ENCODE data around the gene TBCK.

Gene TBCK

DNA sequence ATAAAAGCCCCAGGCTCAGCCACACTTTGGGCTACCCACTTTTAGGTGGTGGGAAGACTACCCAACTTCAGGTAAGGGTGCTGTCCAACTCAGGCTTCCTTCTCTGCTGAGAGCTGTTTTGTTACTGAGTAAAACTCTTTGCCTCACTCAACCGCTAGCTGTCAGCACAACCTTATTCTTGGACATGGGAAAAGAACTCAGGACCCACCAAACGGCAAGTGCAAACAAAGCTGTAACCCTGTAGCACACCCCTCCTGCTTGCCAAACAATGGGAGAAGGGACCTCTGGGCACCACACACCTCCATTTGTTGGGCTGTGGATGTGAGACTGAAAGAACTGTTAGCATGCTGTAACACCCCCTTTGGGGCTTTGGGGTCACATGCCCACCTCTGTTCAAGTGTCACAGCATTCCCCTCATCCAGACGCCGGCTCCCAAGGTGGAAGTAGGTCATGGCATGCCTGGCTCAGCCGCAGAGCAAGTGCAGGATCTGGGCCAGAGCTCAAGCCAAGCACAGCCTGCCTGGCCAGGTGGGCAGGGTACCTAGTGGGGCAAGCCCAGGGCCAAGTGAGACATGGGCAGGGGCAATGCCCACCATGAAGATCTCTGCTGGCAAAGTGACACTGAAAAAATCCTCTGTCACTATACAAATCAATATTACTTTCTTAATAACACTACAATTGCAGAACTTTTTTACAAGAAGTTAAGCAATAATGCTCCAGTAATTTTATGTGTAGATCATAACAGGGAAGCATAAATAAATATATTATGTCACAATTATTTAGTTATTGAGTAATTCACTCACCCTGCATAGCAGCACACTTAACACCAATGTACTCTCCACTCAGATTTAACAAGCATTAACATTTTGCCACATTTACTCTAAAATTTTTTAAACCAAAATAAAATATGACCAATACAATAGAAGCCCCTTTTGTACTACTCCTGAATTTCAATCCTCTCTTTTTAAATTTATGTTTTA is 107.2 kb downstream of the TBCK start:
- ChIA-PET POLR2A (no interaction called here), CTCF (no interaction called here)
- H3K4me1 ChIP-seq (ENCODE audit: control extremely low read depth in 1 of 4, control insufficient read depth in 4 of 4, insufficient read depth in 4 of 4, low read length in 3 of 4): no peaks in the 10 kb centered on the region
- no peak overlapping the region for H3K27ac ChIP-seq (ENCODE audit: insufficient read depth in 1 of 2, low read depth in 1 of 2, low read length in 2 of 2, poor library complexity in 1 of 2, severe bottlenecking in 2 of 2)
- no peak for DNase-seq
- no peaks in the 10 kb centered on the region for H3K27me3 ChIP-seq (replicated peaks in 2 of 5; ENCODE audit: control insufficient read depth in 4 of 5, insufficient read depth in 5 of 5, low read length in 4 of 5)
- H3K36me3 ChIP-seq (ENCODE audit: control insufficient read depth in 4 of 4, insufficient read depth in 4 of 4, low read length in 3 of 4): peaks cover 4 to 11% (median 8%) of the 10 kb centered on the region in 4 experiments
- 95% methylated on average over 4 of the region's 5 CpGs for WGBS (ENCODE audit: insufficient coverage)
- no peak overlapping the region for H3K4me3 ChIP-seq (ENCODE audit: control insufficient read depth in 1 of 7, extremely low read depth in 1 of 7, insufficient read depth in 4 of 7, low read depth in 2 of 7, low read length in 6 of 7)
- H3K9me3 ChIP-seq (ENCODE audit: control extremely low read depth in 1 of 5, control insufficient read depth in 4 of 5, insufficient read depth in 2 of 5, low read depth in 1 of 5, low read length in 4 of 5): peaks cover 0 to 5% (median 3%) of the 10 kb centered on the region in 5 experiments

DNA sequence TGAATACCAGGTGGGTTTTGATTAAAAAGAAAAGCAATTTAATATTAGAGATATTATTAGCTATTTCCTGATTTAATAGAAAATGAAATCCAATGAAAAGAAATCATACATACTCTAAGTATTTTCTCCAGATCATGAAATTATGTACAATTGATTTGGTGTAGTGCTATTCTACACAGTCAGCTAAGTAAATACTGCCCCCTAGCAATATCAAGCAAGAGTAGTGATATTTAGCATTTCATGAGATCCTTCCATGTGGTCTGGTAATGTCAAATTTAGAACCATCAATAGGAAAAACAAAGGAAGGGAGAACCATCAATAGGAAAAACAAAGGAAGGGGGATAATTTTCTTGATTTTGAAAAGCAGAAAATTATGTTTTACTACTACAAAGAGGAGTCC is 114.6 kb downstream of the TBCK start:
- Histone ChIP-seq H3K4me1 (ENCODE audit: control extremely low read depth in 1 of 4, control insufficient read depth in 4 of 4, insufficient read depth in 4 of 4, low read length in 3 of 4) (no peaks in the 10 kb centered on the region), H3K9me3 (ENCODE audit: control extremely low read depth in 1 of 5, control insufficient read depth in 4 of 5, insufficient read depth in 2 of 5, low read depth in 1 of 5, low read length in 4 of 5) (no peaks in the 10 kb centered on the region), H3K27me3 (replicated peaks in 2 of 5; ENCODE audit: control insufficient read depth in 4 of 5, insufficient read depth in 5 of 5, low read length in 4 of 5) (no peaks in the 10 kb centered on the region), H3K36me3 (ENCODE audit: control insufficient read depth in 4 of 4, insufficient read depth in 4 of 4, low read length in 3 of 4) (no peaks in the 10 kb centered on the region), H3K4me3 (ENCODE audit: control insufficient read depth in 1 of 7, extremely low read depth in 1 of 7, insufficient read depth in 4 of 7, low read depth in 2 of 7, low read length in 6 of 7) (no peak overlapping the region), H3K27ac (ENCODE audit: insufficient read depth in 1 of 2, low read depth in 1 of 2, low read length in 2 of 2, poor library complexity in 1 of 2, severe bottlenecking in 2 of 2) (no peak overlapping the region)
- ChIA-PET POLR2A (no interaction called here), CTCF (interaction anchor here (0.8 to 0.9 kb wide), 2 partner anchors 11 to 73 kb away, joined by 3 read pairs; no protein-coding TSS in a partner anchor)
- no peak for DNase-seq

DNA sequence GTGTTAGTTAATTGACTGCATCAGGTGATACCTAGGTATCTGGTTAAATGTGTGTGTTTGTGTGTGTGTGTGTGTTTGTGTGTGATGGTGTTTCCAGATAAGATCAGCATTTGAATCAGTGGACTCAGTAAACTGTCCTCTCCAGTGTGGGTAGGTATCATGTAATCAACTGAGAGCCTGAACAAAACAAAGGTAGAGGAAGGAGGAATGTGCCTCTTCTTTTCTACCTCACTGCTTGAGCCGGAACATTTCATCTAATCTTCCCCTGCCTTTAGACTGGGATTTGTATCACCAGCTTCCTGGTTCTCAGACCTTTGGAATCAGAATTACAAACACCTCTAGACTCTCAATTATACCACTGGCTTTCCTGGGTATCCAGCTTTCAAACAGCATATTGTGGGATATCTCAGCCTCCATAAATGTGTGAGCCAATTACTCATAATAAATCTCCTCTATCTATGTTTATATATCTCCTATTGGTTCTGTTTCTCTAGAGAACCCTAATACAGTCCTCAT is 120.5 kb downstream of the TBCK start:
- 100% methylated on average over 1 of the region's 1 CpG for WGBS (ENCODE audit: insufficient coverage)
- Histone ChIP-seq H3K27ac (ENCODE audit: insufficient read depth in 1 of 2, low read depth in 1 of 2, low read length in 2 of 2, poor library complexity in 1 of 2, severe bottlenecking in 2 of 2) (no peak overlapping the region), H3K9me3 (ENCODE audit: control extremely low read depth in 1 of 5, control insufficient read depth in 4 of 5, insufficient read depth in 2 of 5, low read depth in 1 of 5, low read length in 4 of 5) (no peaks in the 10 kb centered on the region), H3K4me1 (ENCODE audit: control extremely low read depth in 1 of 4, control insufficient read depth in 4 of 4, insufficient read depth in 4 of 4, low read length in 3 of 4) (no peaks in the 10 kb centered on the region), H3K4me3 (ENCODE audit: control insufficient read depth in 1 of 7, extremely low read depth in 1 of 7, insufficient read depth in 4 of 7, low read depth in 2 of 7, low read length in 6 of 7) (no peak overlapping the region), H3K36me3 (ENCODE audit: control insufficient read depth in 4 of 4, insufficient read depth in 4 of 4, low read length in 3 of 4) (peaks cover 3 to 18% (median 9%) of the 10 kb centered on the region in 4 experiments), H3K27me3 (replicated peaks in 2 of 5; ENCODE audit: control insufficient read depth in 4 of 5, insufficient read depth in 5 of 5, low read length in 4 of 5) (no peaks in the 10 kb centered on the region)
- ChIA-PET POLR2A (no interaction called here), CTCF (no interaction called here)
- no peak for DNase-seq

GRCh38 chr4:106194801-106195200 is 121.2 kb downstream of the TBCK start:
- no CpG with 5 or more reads among the region's 1 CpG for WGBS (ENCODE audit: insufficient coverage)

GRCh38 chr4:106192131-106192530 is 123.9 kb downstream of the TBCK start:
- CTCF ChIA-PET: no interaction called here
- no peak for DNase-seq
- POLR2A ChIA-PET: no interaction called here
- peaks cover 3 to 20% (median 17%) of the 10 kb centered on the region in 4 experiments for H3K36me3 ChIP-seq (ENCODE audit: control insufficient read depth in 4 of 4, insufficient read depth in 4 of 4, low read length in 3 of 4)
- WGBS (ENCODE audit: insufficient coverage): no CpG with 5 or more reads among the region's 1 CpG
- H3K27me3 ChIP-seq (replicated peaks in 2 of 5; ENCODE audit: control insufficient read depth in 4 of 5, insufficient read depth in 5 of 5, low read length in 4 of 5): no peaks in the 10 kb centered on the region
- no peak overlapping the region for H3K27ac ChIP-seq (ENCODE audit: insufficient read depth in 1 of 2, low read depth in 1 of 2, low read length in 2 of 2, poor library complexity in 1 of 2, severe bottlenecking in 2 of 2)
- H3K4me1 ChIP-seq (ENCODE audit: control extremely low read depth in 1 of 4, control insufficient read depth in 4 of 4, insufficient read depth in 4 of 4, low read length in 3 of 4): no peaks in the 10 kb centered on the region
- no peak overlapping the region for H3K4me3 ChIP-seq (ENCODE audit: control insufficient read depth in 1 of 7, extremely low read depth in 1 of 7, insufficient read depth in 4 of 7, low read depth in 2 of 7, low read length in 6 of 7)
- no peaks in the 10 kb centered on the region for H3K9me3 ChIP-seq (ENCODE audit: control extremely low read depth in 1 of 5, control insufficient read depth in 4 of 5, insufficient read depth in 2 of 5, low read depth in 1 of 5, low read length in 4 of 5)

More at GRCh38 chr4:106194801-106195200, 121.2 kb downstream of the TBCK start:
- no peaks in the 10 kb centered on the region for H3K9me3 ChIP-seq (ENCODE audit: control extremely low read depth in 1 of 5, control insufficient read depth in 4 of 5, insufficient read depth in 2 of 5, low read depth in 1 of 5, low read length in 4 of 5)
- no peak overlapping the region for H3K27ac ChIP-seq (ENCODE audit: insufficient read depth in 1 of 2, low read depth in 1 of 2, low read length in 2 of 2, poor library complexity in 1 of 2, severe bottlenecking in 2 of 2)
- POLR2A ChIA-PET: no interaction called here
- DNase-seq: no peak
- peaks cover 3 to 18% (median 10%) of the 10 kb centered on the region in 4 experiments for H3K36me3 ChIP-seq (ENCODE audit: control insufficient read depth in 4 of 4, insufficient read depth in 4 of 4, low read length in 3 of 4)
- CTCF ChIA-PET: no interaction called here
- H3K4me1 ChIP-seq (ENCODE audit: control extremely low read depth in 1 of 4, control insufficient read depth in 4 of 4, insufficient read depth in 4 of 4, low read length in 3 of 4): no peaks in the 10 kb centered on the region
- H3K4me3 ChIP-seq (ENCODE audit: control insufficient read depth in 1 of 7, extremely low read depth in 1 of 7, insufficient read depth in 4 of 7, low read depth in 2 of 7, low read length in 6 of 7): no peak overlapping the region
- no peaks in the 10 kb centered on the region for H3K27me3 ChIP-seq (replicated peaks in 2 of 5; ENCODE audit: control insufficient read depth in 4 of 5, insufficient read depth in 5 of 5, low read length in 4 of 5)

- 86% methylated on average over 1 of the region's 1 CpG for WGBS (ENCODE audit: insufficient coverage)
- no peaks in the 10 kb centered on the region for H3K4me1 ChIP-seq (ENCODE audit: control extremely low read depth in 1 of 4, control insufficient read depth in 4 of 4, insufficient read depth in 4 of 4, low read length in 3 of 4)
- no peak overlapping the region for H3K27ac ChIP-seq (ENCODE audit: insufficient read depth in 1 of 2, low read depth in 1 of 2, low read length in 2 of 2, poor library complexity in 1 of 2, severe bottlenecking in 2 of 2)
- CTCF ChIA-PET: no interaction called here
- no peak for DNase-seq
- H3K4me3 ChIP-seq (ENCODE audit: control insufficient read depth in 1 of 7, extremely low read depth in 1 of 7, insufficient read depth in 4 of 7, low read depth in 2 of 7, low read length in 6 of 7): no peak overlapping the region
- H3K9me3 ChIP-seq (ENCODE audit: control extremely low read depth in 1 of 5, control insufficient read depth in 4 of 5, insufficient read depth in 2 of 5, low read depth in 1 of 5, low read length in 4 of 5): peaks cover 0 to 4% (median 0%) of the 10 kb centered on the region in 5 experiments
- POLR2A ChIA-PET: no interaction called here
- H3K27me3 ChIP-seq (replicated peaks in 2 of 5; ENCODE audit: control insufficient read depth in 4 of 5, insufficient read depth in 5 of 5, low read length in 4 of 5): no peaks in the 10 kb centered on the region
- peaks cover 0 to 19% (median 18%) of the 10 kb centered on the region in 4 experiments for H3K36me3 ChIP-seq (ENCODE audit: control insufficient read depth in 4 of 4, insufficient read depth in 4 of 4, low read length in 3 of 4)
Measured at GRCh38 chr4:106186201-106186600, 129.8 kb downstream of the TBCK start.

- H3K27ac ChIP-seq (ENCODE audit: insufficient read depth in 1 of 2, low read depth in 1 of 2, low read length in 2 of 2, poor library complexity in 1 of 2, severe bottlenecking in 2 of 2): no peak overlapping the region
- H3K36me3 ChIP-seq (ENCODE audit: control insufficient read depth in 4 of 4, insufficient read depth in 4 of 4, low read length in 3 of 4): peaks cover 0 to 15% (median 12%) of the 10 kb centered on the region in 4 experiments
Measured at GRCh38 chr4:106183551-106183950, 132.5 kb downstream of the TBCK start.

More at GRCh38 chr4:106183551-106183950, 132.5 kb downstream of the TBCK start:
- DNase-seq: no peak
- no peak overlapping the region for H3K4me3 ChIP-seq (ENCODE audit: control insufficient read depth in 1 of 7, extremely low read depth in 1 of 7, insufficient read depth in 4 of 7, low read depth in 2 of 7, low read length in 6 of 7)
- ChIA-PET CTCF (no interaction called here), POLR2A (no interaction called here)
- H3K4me1 ChIP-seq (ENCODE audit: control extremely low read depth in 1 of 4, control insufficient read depth in 4 of 4, insufficient read depth in 4 of 4, low read length in 3 of 4): no peaks in the 10 kb centered on the region
- H3K9me3 ChIP-seq (ENCODE audit: control extremely low read depth in 1 of 5, control insufficient read depth in 4 of 5, insufficient read depth in 2 of 5, low read depth in 1 of 5, low read length in 4 of 5): peaks cover 0 to 6% (median 0%) of the 10 kb centered on the region in 5 experiments
- no peaks in the 10 kb centered on the region for H3K27me3 ChIP-seq (replicated peaks in 2 of 5; ENCODE audit: control insufficient read depth in 4 of 5, insufficient read depth in 5 of 5, low read length in 4 of 5)

Data from common myeloid progenitor, CD34-positive (primary cell).